OCI-LY3 (cell line): ENCODE measurements around the gene MED13L.

Source experiments
- EZH2phosphoT487 ChIP-seq: fragments of 200-600 bp; shearing (Covaris generic); IDR thresholded peaks from 2 replicates; pipeline ENCODE4 v1.6.1; 2018; ENCODE audit warnings: antibody characterized with exemption, mixed run types, low read depth
- TF ChIP-seq, protein P1 (sequence below): fragments of 200-600, 300-600 bp; sonication (generic); IDR thresholded peaks from 2 replicates; pipeline ENCODE4 v1.5.1; 2014; ENCODE audit warnings: antibody characterized with exemption, low read length, low read depth

DNA sequence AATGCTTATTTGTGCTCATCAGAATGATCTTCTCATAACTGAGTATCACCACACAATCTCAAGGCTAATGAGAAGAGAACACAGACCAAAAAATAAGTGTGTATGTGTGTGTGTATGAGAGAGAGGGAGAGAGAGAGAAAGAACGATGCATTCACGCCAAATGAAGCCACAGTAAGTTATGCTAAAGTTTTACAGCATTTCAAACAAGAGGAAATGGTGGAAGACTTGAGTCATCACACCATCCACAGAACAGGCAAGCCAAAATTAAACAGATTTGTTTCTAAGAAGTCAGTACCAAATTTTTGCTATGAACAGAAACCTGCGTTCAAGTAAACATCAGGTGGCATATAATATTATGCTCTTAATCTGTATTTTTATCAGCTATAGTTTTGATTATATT lies 141.2 kb downstream of the MED13L start:
- TF ChIP-seq, protein P1, sequence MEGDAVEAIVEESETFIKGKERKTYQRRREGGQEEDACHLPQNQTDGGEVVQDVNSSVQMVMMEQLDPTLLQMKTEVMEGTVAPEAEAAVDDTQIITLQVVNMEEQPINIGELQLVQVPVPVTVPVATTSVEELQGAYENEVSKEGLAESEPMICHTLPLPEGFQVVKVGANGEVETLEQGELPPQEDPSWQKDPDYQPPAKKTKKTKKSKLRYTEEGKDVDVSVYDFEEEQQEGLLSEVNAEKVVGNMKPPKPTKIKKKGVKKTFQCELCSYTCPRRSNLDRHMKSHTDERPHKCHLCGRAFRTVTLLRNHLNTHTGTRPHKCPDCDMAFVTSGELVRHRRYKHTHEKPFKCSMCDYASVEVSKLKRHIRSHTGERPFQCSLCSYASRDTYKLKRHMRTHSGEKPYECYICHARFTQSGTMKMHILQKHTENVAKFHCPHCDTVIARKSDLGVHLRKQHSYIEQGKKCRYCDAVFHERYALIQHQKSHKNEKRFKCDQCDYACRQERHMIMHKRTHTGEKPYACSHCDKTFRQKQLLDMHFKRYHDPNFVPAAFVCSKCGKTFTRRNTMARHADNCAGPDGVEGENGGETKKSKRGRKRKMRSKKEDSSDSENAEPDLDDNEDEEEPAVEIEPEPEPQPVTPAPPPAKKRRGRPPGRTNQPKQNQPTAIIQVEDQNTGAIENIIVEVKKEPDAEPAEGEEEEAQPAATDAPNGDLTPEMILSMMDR: no peak
- no peak for TF ChIP-seq EZH2phosphoT487
